ENCODE measurements around the gene CYFIP1.

Gene CYFIP1

GRCh38 chr15:22942877-22943276, 37.3 kb downstream of the CYFIP1 start:
- Histone ChIP-seq H3F3A (ENCODE audit: control insufficient read depth, insufficient read depth) (no peaks in the 10 kb centered on the region), H3K79me2 (ENCODE audit: control insufficient read depth, low read length) (no peaks in the 10 kb centered on the region), H3K9me3 (ENCODE audit: control insufficient read depth, insufficient read depth, low read length) (no peaks in the 10 kb centered on the region), H3K4me1 (ENCODE audit: control insufficient read depth, low read length) (no peaks in the 10 kb centered on the region), H3K27ac (ENCODE audit: low read depth, low read length) (no peak overlapping the region), H4K20me1 (ENCODE audit: control insufficient read depth, insufficient read depth, low read depth, low read length) (no peaks in the 10 kb centered on the region), H3K4me2 (ENCODE audit: low read length) (no peak overlapping the region), H3K27me3 (ENCODE audit: control insufficient read depth, low read length) (peaks cover 4% of the 10 kb centered on the region; the same call in 1 of the 2 replicates), H3K36me3 (ENCODE audit: control insufficient read depth, low read length) (no peaks in the 10 kb centered on the region), H3K9me2 (replicated peaks; ENCODE audit: control insufficient read depth, low read length) (no peaks in the 10 kb centered on the region), H3K4me3 (ENCODE audit: low read length) (no peak overlapping the region)
- TF ChIP-seq EZH2phosphoT487 (IDR thresholded peaks at IDR 0.05; ENCODE audit: borderline replicate concordance, low read length): no peak
- no peak for TF ChIP-seq CTCF (IDR thresholded peaks at IDR 0.05; ENCODE audit: low read depth, low read length, poor library complexity, severe bottlenecking)

GRCh38 chr15:22942306-22942855, 37.8 kb downstream of the CYFIP1 start:
- H3K36me3 ChIP-seq (ENCODE audit: control insufficient read depth, low read length): no peaks in the 10 kb centered on the region

GRCh38 chr15:22941179-22941578, 39.0 kb downstream of the CYFIP1 start:
- Histone ChIP-seq H4K20me1 (ENCODE audit: control insufficient read depth, insufficient read depth, low read depth, low read length) (no peaks in the 10 kb centered on the region), H3K4me1 (ENCODE audit: control insufficient read depth, low read length) (peaks cover 6% of the 10 kb centered on the region), H3K9me3 (ENCODE audit: control insufficient read depth, insufficient read depth, low read length) (no peaks in the 10 kb centered on the region), H3K36me3 (ENCODE audit: control insufficient read depth, low read length) (no peaks in the 10 kb centered on the region), H3F3A (ENCODE audit: control insufficient read depth, insufficient read depth) (no peaks in the 10 kb centered on the region), H3K4me3 (ENCODE audit: low read length) (no peak overlapping the region), H3K4me2 (ENCODE audit: low read length) (no peak overlapping the region), H3K9me2 (replicated peaks; ENCODE audit: control insufficient read depth, low read length) (no peaks in the 10 kb centered on the region), H3K79me2 (ENCODE audit: control insufficient read depth, low read length) (no peaks in the 10 kb centered on the region), H3K27ac (ENCODE audit: low read depth, low read length) (no peak overlapping the region), H3K27me3 (ENCODE audit: control insufficient read depth, low read length) (no peaks in the 10 kb centered on the region)
- no peak for TF ChIP-seq EZH2phosphoT487 (IDR thresholded peaks at IDR 0.05; ENCODE audit: borderline replicate concordance, low read length)
- TF ChIP-seq CTCF (IDR thresholded peaks at IDR 0.05; ENCODE audit: low read depth, low read length, poor library complexity, severe bottlenecking): no peak

More at GRCh38 chr15:22942306-22942855, 37.8 kb downstream of the CYFIP1 start:
- H3F3A ChIP-seq (ENCODE audit: control insufficient read depth, insufficient read depth): no peaks in the 10 kb centered on the region
- no peaks in the 10 kb centered on the region for H4K20me1 ChIP-seq (ENCODE audit: control insufficient read depth, insufficient read depth, low read depth, low read length)
- H3K4me1 ChIP-seq (ENCODE audit: control insufficient read depth, low read length): no peaks in the 10 kb centered on the region
- no peak overlapping the region for H3K27ac ChIP-seq (ENCODE audit: low read depth, low read length)
- no peaks in the 10 kb centered on the region for H3K9me3 ChIP-seq (ENCODE audit: control insufficient read depth, insufficient read depth, low read length)
- H3K4me2 ChIP-seq (ENCODE audit: low read length): no peak overlapping the region
- TF ChIP-seq CTCF (IDR thresholded peaks at IDR 0.05; ENCODE audit: low read depth, low read length, poor library complexity, severe bottlenecking) (no peak), EZH2phosphoT487 (IDR thresholded peaks at IDR 0.05; ENCODE audit: borderline replicate concordance, low read length) (no peak)
- H3K4me3 ChIP-seq (ENCODE audit: low read length): no peak overlapping the region
- H3K9me2 ChIP-seq (replicated peaks; ENCODE audit: control insufficient read depth, low read length): no peaks in the 10 kb centered on the region
- no peaks in the 10 kb centered on the region for H3K27me3 ChIP-seq (ENCODE audit: control insufficient read depth, low read length)
- no peaks in the 10 kb centered on the region for H3K79me2 ChIP-seq (ENCODE audit: control insufficient read depth, low read length)

All from DOHH2 (cell line).